HepG2 (cell line): ENCODE measurements around the gene CAPN3. TPM values are rescaled to one million over a fixed set of nuclear protein-coding genes. Genes with fewer than 3 reads are reported as not detected.

Source experiments
- ATAC-seq: fragments of 200-7000 bp; cut with Tn5 transposase; 3 replicates; pipeline ENCODE4 v1.9.1; 2020; ENCODE audit warnings: mild to moderate bottlenecking, moderate library complexity
- BruUV-seq: library from RNA; stranded (reverse); fragments of 400-500 nt; replicated peaks from 2 replicates; lab custom pipeline; 2021; lab: Mats Ljungman, UMichigan
- CTCF ChIA-PET: fragments of 300-600 bp; formaldehyde crosslinking; extraction: SDS; loops from one replicate; lab custom pipeline; 2021; ENCODE audit warnings: low total read pairs, inconsistent platforms, low intra/inter-chr PET ratio; lab: Yijun Ruan, JAX
- POLR2A ChIA-PET: fragments of 350-600 bp; sonication (Branson Sonifier 250); formaldehyde crosslinking; loops from one replicate; lab custom pipeline; 2020; ENCODE audit warnings: antibody characterized with exemption, inconsistent platforms; lab: Yijun Ruan, JAX
- DNase-seq: peaks from one replicate; pipeline ENCODE4 v3.0.0-alpha.2; 2015; ENCODE audit warnings: low spot score
- FAIRE-seq: peaks from 3 replicates; lab custom pipeline; 2011; peaks lifted over from hg19 to GRCh38; lab: Jason Lieb, UNC
- H2AFZ ChIP-seq: one replicate; pipeline ENCODE4 v1.6.1; 2011; ENCODE audit warnings: low read length, inconsistent platforms
- H3K27ac ChIP-seq: fragments of 300-600 bp; 3 replicates; pipeline ENCODE4 v1.8.0; 2011; ENCODE audit warnings: mixed run types, mild to moderate bottlenecking, mixed read lengths, low read length, inconsistent platforms; ENCODE audit not compliant: insufficient read depth; ENCODE audit errors: extremely low read length
- H3K27me3 ChIP-seq, 2 experiments: fragments of 200-600 bp in 1 of 2; 2 replicates in 1 of 2; 3 replicates in 1 of 2; pipeline versions ENCODE4 v1.6.0 to v1.8.0; 2011; ENCODE audit warnings: low read length in 2 of 2, mild to moderate bottlenecking in 2 of 2, moderate library complexity in 2 of 2, inconsistent platforms in 1 of 2; ENCODE audit not compliant: insufficient read depth in 2 of 2, control insufficient read depth in 1 of 2
- H3K36me3 ChIP-seq, 2 experiments: fragments of 200-600 bp in 1 of 2; replicated peaks in 1 of 2; 2 replicates in 1 of 2; 3 replicates in 1 of 2; pipeline versions ENCODE4 v1.5.1 to v1.8.0; 2011; ENCODE audit warnings: low read length in 2 of 2, inconsistent platforms in 1 of 2; ENCODE audit not compliant: insufficient read depth in 2 of 2, control insufficient read depth in 1 of 2
- H3K4me1 ChIP-seq: 2 replicates; pipeline ENCODE4 v1.5.1; 2012; ENCODE audit warnings: low read length, inconsistent platforms; ENCODE audit not compliant: insufficient read depth
- H3K4me2 ChIP-seq: 2 replicates; pipeline ENCODE4 v1.6.0; 2011; ENCODE audit warnings: low read depth, low read length, inconsistent platforms
- H3K4me3 ChIP-seq, 3 experiments: fragments of 200-600 bp in 1 of 3; sonication (generic), shearing (Covaris generic) in 1 of 3; replicated peaks in 1 of 3; 2 replicates each; pipeline ENCODE4 v1.5.1; 2011 to 2016; ENCODE audit warnings: low read length in 3 of 3, inconsistent platforms in 2 of 3, low read depth in 2 of 3, mild to moderate bottlenecking in 2 of 3, control low read depth in 1 of 3, mixed read lengths in 1 of 3; ENCODE audit not compliant: insufficient read depth in 1 of 3
- H3K79me2 ChIP-seq: one replicate; pipeline ENCODE4 v1.6.1; 2011; ENCODE audit warnings: low read length, inconsistent platforms; ENCODE audit not compliant: insufficient read depth
- H3K9ac ChIP-seq: 2 replicates; pipeline ENCODE4 v1.6.0; 2011; ENCODE audit warnings: mild to moderate bottlenecking, low read depth, low read length, inconsistent platforms; ENCODE audit not compliant: insufficient read depth
- H3K9me3 ChIP-seq: 2 replicates; pipeline ENCODE4 v1.5.1; 2012; ENCODE audit warnings: mild to moderate bottlenecking, low read length
- H4K20me1 ChIP-seq: 2 replicates; pipeline ENCODE4 v1.6.0; 2011; ENCODE audit warnings: inconsistent platforms, mild to moderate bottlenecking, low read length, moderate library complexity; ENCODE audit not compliant: insufficient read depth
- ARID5B ChIP-seq: IDR thresholded peaks from 2 replicates; pipeline ENCODE4 v1.4.0; 2020; ENCODE audit warnings: mild to moderate bottlenecking, missing genetic modification reagents
- ERF ChIP-seq: IDR thresholded peaks from 2 replicates; pipeline ENCODE4 v1.6.1; 2018; ENCODE audit warnings: missing biosample characterization, missing genetic modification reagents
- GLMP ChIP-seq: sonication (generic); formaldehyde crosslinking; IDR thresholded peaks from 2 replicates; pipeline ENCODE4 v1.9.0; 2021; ENCODE audit warnings: missing genetic modification reagents, mild to moderate bottlenecking, borderline replicate concordance
- HNF4G ChIP-seq, 2 experiments: sonication (generic) in 1 of 2; formaldehyde crosslinking in 1 of 2; IDR thresholded peaks; 2 replicates each; pipeline versions ENCODE4 v1.4.0 to v1.6.1; 2011 to 2020; ENCODE audit warnings: borderline replicate concordance in 2 of 2, low read depth in 2 of 2, mild to moderate bottlenecking in 2 of 2, low read length in 1 of 2, missing genetic modification reagents in 1 of 2, moderate library complexity in 1 of 2
- IKZF5 ChIP-seq: IDR thresholded peaks from 2 replicates; pipeline ENCODE4 v1.6.1; 2018; ENCODE audit warnings: missing genetic modification reagents, mild to moderate bottlenecking, missing compliant biosample characterization
- KLF9 ChIP-seq: IDR thresholded peaks from 2 replicates; pipeline ENCODE4 v1.6.1; 2016; ENCODE audit warnings: low read depth
- MAFF ChIP-seq: IDR thresholded peaks from 2 replicates; pipeline ENCODE4 v1.6.1; 2011; ENCODE audit warnings: low read depth, low read length, improper control_type of control experiment
- MLX ChIP-seq: IDR thresholded peaks from 2 replicates; pipeline ENCODE4 v1.6.1; 2016
- NCOR1 ChIP-seq: fragments of 200-600 bp; sonication (generic); IDR thresholded peaks from 2 replicates; pipeline ENCODE4 v1.7.0; 2017; ENCODE audit warnings: antibody characterized with exemption, low read length, borderline replicate concordance
- PBX2 ChIP-seq: IDR thresholded peaks from 2 replicates; pipeline ENCODE4 v1.6.1; 2016; ENCODE audit warnings: control low read depth
- STAG1 ChIP-seq: sonication (generic); formaldehyde crosslinking; IDR thresholded peaks from 2 replicates; pipeline ENCODE4 v1.4.0; 2020; ENCODE audit warnings: missing genetic modification reagents
- TAF15 ChIP-seq: fragments of 200-400 bp; formaldehyde crosslinking; IDR thresholded peaks from one replicate; pipeline ENCODE4 v1.6.1; 2018; ENCODE audit warnings: mild to moderate bottlenecking, low read depth, low read length; ENCODE audit not compliant: poor library complexity, severe bottlenecking
- ZNF446 ChIP-seq: sonication (generic); formaldehyde crosslinking; IDR thresholded peaks from 2 replicates; pipeline ENCODE4 v1.5.0; 2020; ENCODE audit warnings: mild to moderate bottlenecking, missing genetic modification reagents
- ZNF576 ChIP-seq: sonication (generic); formaldehyde crosslinking; IDR thresholded peaks from 2 replicates; pipeline ENCODE4 v1.4.0; 2020; ENCODE audit warnings: mild to moderate bottlenecking, missing genetic modification reagents
- ZNF644 ChIP-seq: IDR thresholded peaks from 2 replicates; pipeline ENCODE4 v1.6.1; 2016; ENCODE audit warnings: low read depth
- ZSCAN12 ChIP-seq: sonication (generic); formaldehyde crosslinking; IDR thresholded peaks from 2 replicates; pipeline ENCODE4 v1.9.0; 2021; ENCODE audit warnings: mild to moderate bottlenecking, missing genetic modification reagents
- WGBS: methylation state at CpG from one replicate; pipeline ENCODE4 v1.1.6; 2017; ENCODE audit warnings: low lambda C conversion rate; 5-methylcytosine and 5-hydroxymethylcytosine counted together
- in situ Hi-C: cut with HindIII; loops from 2 replicates; pipeline ENCODE4 v1.10.0; 2017; ENCODE audit warnings: low pct_unique_long_range_greater_than_20kb; ENCODE audit not compliant: extremely low pct_ligation_motif_present
- intact Hi-C: fragments of 100-400 bp; cut with micrococcal nuclease; formaldehyde crosslinking; loops from one replicate; pipeline ENCODE4 v1.10.0; 2022; ENCODE audit not compliant: unreplicated experiment
- polyA plus RNA-seq, 8 experiments: library from polyadenylated mRNA; depleted of rRNA in 3 of 8; stranded (reverse) in 7 of 8; unstranded in 1 of 8; fragments of >200 nt; fragmentation: Illumina TruSeq in 4 of 8; extraction: Trizol in 4 of 8; gene quantifications; 2 replicates each; pipeline versions ENCODE4 v1.2.1 to v1.2.3, GENCODE V29; 2011 to 2016; ENCODE audit warnings: low read depth in 4 of 8, missing spikeins in 1 of 8, mixed read lengths in 1 of 8; ENCODE audit not compliant: insufficient read depth in 1 of 8
- total RNA-seq, 5 experiments: library from RNA; depleted of rRNA; stranded (reverse); fragments of >200 nt; fragmentation: Illumina TruSeq; extraction: Trizol; gene quantifications; 2 replicates each; pipeline ENCODE4 v1.2.3, GENCODE V29; 2016; ENCODE audit warnings: low read depth in 1 of 5

The CAPN3 gene
- total and polyA plus RNA-seq, 2 of the 13 experiments (the other 11 are each of a cell fraction or from before 2014, with no cell fraction given) = 1.3 to 4.6 TPM

- Histone ChIP-seq H3K9me3 (no peaks in the 10 kb centered on the region), H3K79me2 (no peaks in the 10 kb centered on the region), H3K4me1 (peaks cover 15% of the 10 kb centered on the region), H2AFZ (no peak overlapping the region), H3K27me3 (no peaks in the 10 kb centered on the region), H3K36me3 (peaks cover 0 to 5% of the 10 kb centered on the region in 2 experiments; a peak in 1 of 5 replicates), H3K4me3 (no peak overlapping the region; a peak in 1 of 6 replicates), H4K20me1 (no peaks in the 10 kb centered on the region), H3K9ac (no peak overlapping the region), H3K27ac (no peak overlapping the region), H3K4me2 (no peak overlapping the region; the same call in 1 of the 2 replicates)
- no peak for FAIRE-seq
- ATAC-seq = peak; percentile 59; the same call in 2 of the 3 replicates
- in situ Hi-C loops (no loop called here), intact Hi-C loops (loop anchor here (10.0 kb wide), 1 partner anchor 50 kb away; no protein-coding TSS in a partner anchor)
- DNase-seq = peak; percentile 49
- 24% methylated on average over 1 of the region's 1 CpG for WGBS
- no TSS peak for BruUV-seq
- CTCF ChIA-PET = no interaction called here
- POLR2A ChIA-PET = interaction anchor here (1.3 kb wide), 1 partner anchor 41 kb away, joined by 5 read pairs; the partner anchor contains the start of genes GANC and TMEM87A
- no peak for TF ChIP-seq ZNF576
- peak; percentile 53; the same call in 1 of the 2 replicates for TF ChIP-seq NCOR1
- TF ChIP-seq KLF9 = no peak
- TF ChIP-seq ZSCAN12 (CRISPR knock-in tag) = no peak
- TF ChIP-seq HNF4G (IDR thresholded peaks at IDR 0.05; ENCODE audit: borderline replicate concordance, low read depth, low read length) = peak; percentile 76
- no peak for TF ChIP-seq HNF4G (CRISPR knock-in tag; IDR thresholded peaks at IDR 0.05; ENCODE audit: borderline replicate concordance, low read depth)
- TF ChIP-seq ZNF644 (CRISPR knock-in tag) = 0 out of 2 replicates have a peak, but pooled peaks have one; percentile 40
- TF ChIP-seq ERF = no peak
- peak; percentile 22; the same call in 1 of the 2 replicates for TF ChIP-seq MAFF
- TF ChIP-seq IKZF5 = no peak
- no peak for TF ChIP-seq ZNF446 (CRISPR knock-in tag)
- no peak for TF ChIP-seq STAG1 (CRISPR knock-in tag)
- TF ChIP-seq MLX (CRISPR knock-in tag) = no peak
- TF ChIP-seq GLMP = no peak
- 0 out of 2 replicates have a peak, but pooled peaks have one; percentile 31 for TF ChIP-seq PBX2 (CRISPR knock-in tag)
- 0 out of 2 replicates have a peak, but pooled peaks have one; percentile 27 for TF ChIP-seq ARID5B (CRISPR knock-in tag)
- TF ChIP-seq TAF15 = no peak
These were observed 44.5 kb upstream of the CAPN3 start for GRCh38 chr15:42314818-42315217.
